K562 (cell line): Measurements from ENCODE around the gene PRM3. TPM values are rescaled to one million over a fixed set of nuclear protein-coding genes. Genes with fewer than 3 reads are reported as not detected.
A peak's percentile ranks its signal among the peaks of the same experiment; 100 is the strongest.

ENCODE experiments used
- ATAC-seq: fragments of 200-7000 bp; cut with Tn5 transposase; 3 replicates; pipeline ENCODE4 v1.9.1; 2020; ENCODE audit warnings: moderate library complexity
- BruUV-seq: library from RNA; stranded (reverse); fragments of 400-500 nt; replicated peaks from 2 replicates; lab custom pipeline; 2021; lab: Mats Ljungman, UMichigan
- CTCF ChIA-PET: fragments of 300-600 bp; formaldehyde crosslinking; extraction: SDS; loops from one replicate; lab custom pipeline; 2021; ENCODE audit warnings: low intra/inter-chr PET ratio; lab: Yijun Ruan, JAX
- POLR2A ChIA-PET: fragments of 300-600, 350-650 bp; sonication (Branson Sonifier 250); formaldehyde crosslinking; extraction: SDS; loops from one replicate; lab custom pipeline; 2021; ENCODE audit warnings: antibody characterized with exemption, inconsistent platforms; lab: Yijun Ruan, JAX
- DNase-seq, 4 experiments: peaks; one replicate each; pipeline versions ENCODE4 v3.0.0 to v3.0.0-alpha.2; 2011 to 2018; ENCODE audit warnings: low spot score in 3 of 4, mixed read lengths in 3 of 4; ENCODE audit errors: extremely low read depth in 1 of 4
- FAIRE-seq: peaks from 2 replicates; lab custom pipeline; 2011; peaks lifted over from hg19 to GRCh38; lab: Jason Lieb, UNC
- H2AFZ ChIP-seq: 2 replicates; pipeline ENCODE4 v1.6.0; 2011; ENCODE audit warnings: low read depth, low read length, control low read depth, inconsistent platforms
- H3K27ac ChIP-seq: fragments of 200-600 bp; 3 replicates; pipeline ENCODE4 v1.8.0; 2011; ENCODE audit warnings: low read depth, mild to moderate bottlenecking, control low read depth, inconsistent platforms, low read length, moderate library complexity, mixed read lengths; ENCODE audit errors: extremely low read depth
- H3K27me3 ChIP-seq, 2 experiments: fragments of 300-600 bp in 1 of 2; 2 replicates in 1 of 2; 3 replicates in 1 of 2; pipeline versions ENCODE4 v1.6.0 to v1.8.0; 2011; ENCODE audit warnings: inconsistent platforms in 2 of 2, low read length in 2 of 2, mild to moderate bottlenecking in 1 of 2, mixed read lengths in 1 of 2, moderate library complexity in 1 of 2; ENCODE audit not compliant: control insufficient read depth in 2 of 2, insufficient read depth in 2 of 2
- H3K36me3 ChIP-seq: fragments of 300-600 bp; 3 replicates; pipeline ENCODE4 v1.8.0; 2011; ENCODE audit warnings: mild to moderate bottlenecking, low read length, inconsistent platforms; ENCODE audit not compliant: control insufficient read depth, insufficient read depth
- H3K4me1 ChIP-seq, 2 experiments: fragments of 200-600 bp in 1 of 2; replicated peaks in 1 of 2; 2 replicates in 1 of 2; 3 replicates in 1 of 2; pipeline versions ENCODE4 v1.5.1 to v1.8.0; 2011; ENCODE audit warnings: inconsistent platforms in 2 of 2, low read length in 2 of 2, mild to moderate bottlenecking in 1 of 2, mixed read lengths in 1 of 2, moderate library complexity in 1 of 2; ENCODE audit not compliant: control insufficient read depth in 2 of 2, insufficient read depth in 2 of 2
- H3K4me2 ChIP-seq: 2 replicates; pipeline ENCODE4 v1.6.1; 2011; ENCODE audit warnings: low read length, control low read depth, inconsistent platforms, mixed read lengths; ENCODE audit not compliant: insufficient read depth
- H3K4me3 ChIP-seq: fragments of 200-600 bp; sonication (generic), shearing (Covaris generic); 2 replicates; pipeline ENCODE4 v1.5.1; 2016; ENCODE audit warnings: control low read depth, inconsistent platforms
- H3K79me2 ChIP-seq: fragments of 200-600 bp; 3 replicates; pipeline ENCODE4 v1.8.0; 2011; ENCODE audit warnings: low read length, inconsistent platforms; ENCODE audit not compliant: control insufficient read depth, insufficient read depth
- H3K9ac ChIP-seq, 2 experiments: 2 replicates each; pipeline versions ENCODE4 v1.6.0 to v1.6.1; 2011; ENCODE audit warnings: low read depth in 2 of 2, low read length in 2 of 2, control low read depth in 1 of 2, inconsistent platforms in 1 of 2, mild to moderate bottlenecking in 1 of 2, mixed read lengths in 1 of 2; ENCODE audit not compliant: insufficient read depth in 1 of 2
- H3K9me1 ChIP-seq: one replicate; pipeline ENCODE4 v1.6.0; 2011; ENCODE audit warnings: inconsistent platforms, mild to moderate bottlenecking, low read length, moderate library complexity; ENCODE audit not compliant: control insufficient read depth, insufficient read depth
- H3K9me3 ChIP-seq: replicated peaks from 2 replicates; pipeline ENCODE4 v1.5.1; 2011; ENCODE audit warnings: low read depth, low read length, inconsistent platforms; ENCODE audit not compliant: control insufficient read depth, insufficient read depth
- H4K20me1 ChIP-seq: replicated peaks from 2 replicates; pipeline ENCODE4 v1.6.1; 2011; ENCODE audit warnings: low read length, inconsistent platforms, mixed read lengths; ENCODE audit not compliant: control insufficient read depth, insufficient read depth
- BHLHE40 ChIP-seq: IDR thresholded peaks from 2 replicates; pipeline ENCODE4 v1.6.1; 2011; ENCODE audit warnings: low read length, improper control_type of control experiment
- CXXC5 ChIP-seq: fragments of 250-450 bp; sonication (Bioruptor Pico); IDR thresholded peaks from 2 replicates; pipeline ENCODE4 v1.8.0; 2022; ENCODE audit warnings: inconsistent platforms, mild to moderate bottlenecking, moderate library complexity
- ELF2 ChIP-seq: fragments of 250-450 bp; sonication (Bioruptor Pico); IDR thresholded peaks from 2 replicates; pipeline ENCODE4 v1.5.0; 2021; ENCODE audit warnings: mild to moderate bottlenecking
- MAZ ChIP-seq, 2 experiments: fragments of 450-650 bp in 1 of 2; sonication (generic) in 1 of 2; formaldehyde crosslinking; IDR thresholded peaks in 1 of 2; conservative IDR thresholded peaks in 1 of 2; 2 replicates each; pipeline versions ENCODE4 v1.4.0 to v1.5.0; 2020; ENCODE audit warnings: mild to moderate bottlenecking in 1 of 2, missing genetic modification reagents in 1 of 2
- MYC ChIP-seq, 2 experiments: fragments of 250-450 bp in 1 of 2; sonication (Bioruptor Pico) in 1 of 2; IDR thresholded peaks; 2 replicates each; pipeline versions ENCODE4 v1.5.1 to v1.6.1; 2012 to 2021; ENCODE audit warnings: low read depth in 2 of 2, borderline replicate concordance in 1 of 2, improper control_type of control experiment in 1 of 2, low read length in 1 of 2, mild to moderate bottlenecking in 1 of 2, moderate library complexity in 1 of 2
- NR2C2 ChIP-seq, 2 experiments: fragments of 200-800 bp in 1 of 2; sonication (Bioruptor generic) in 1 of 2; sonication (generic) in 1 of 2; formaldehyde crosslinking in 1 of 2; IDR thresholded peaks; 2 replicates each; pipeline versions ENCODE4 v1.6.1 to v1.8.0; 2016 to 2022; ENCODE audit warnings: mild to moderate bottlenecking in 1 of 2, missing compliant biosample characterization in 1 of 2, missing genetic modification characterization in 1 of 2, missing genetic modification reagents in 1 of 2
- USF2 ChIP-seq: sonication (generic); formaldehyde crosslinking; IDR thresholded peaks from 2 replicates; pipeline ENCODE4 v1.5.0; 2020; ENCODE audit warnings: missing genetic modification reagents
- ZBTB1 ChIP-seq: sonication (generic); formaldehyde crosslinking; IDR thresholded peaks from 2 replicates; pipeline ENCODE4 v1.8.1; 2023; ENCODE audit warnings: missing genetic modification reagents, low read depth, mild to moderate bottlenecking, borderline replicate concordance
- ZNF12 ChIP-seq: sonication (generic); formaldehyde crosslinking; IDR thresholded peaks from 2 replicates; pipeline ENCODE4 v1.4.0; 2020; ENCODE audit warnings: mild to moderate bottlenecking, missing genetic modification reagents
- ZNF217 ChIP-seq: sonication (generic); formaldehyde crosslinking; IDR thresholded peaks from 2 replicates; pipeline ENCODE4 v1.8.0; 2022; ENCODE audit warnings: mild to moderate bottlenecking, missing genetic modification reagents
- ZNF311 ChIP-seq: fragments of 250-450 bp; sonication (Bioruptor Pico); IDR thresholded peaks from 2 replicates; pipeline ENCODE4 v1.4.0; 2020; ENCODE audit warnings: mild to moderate bottlenecking, moderate library complexity
- ZNF395 ChIP-seq: fragments of 200-800 bp; sonication (Bioruptor generic); IDR thresholded peaks from 2 replicates; pipeline ENCODE4 v1.6.1; 2017; ENCODE audit warnings: missing genetic modification characterization, missing compliant biosample characterization
- WGBS: fragments of 100-300 bp; shearing (Covaris generic); methylation state at CpG from one replicate; pipeline ENCODE4 v1.1.6; 2016; ENCODE audit warnings: low coverage, mixed read lengths; ENCODE audit not compliant: insufficient coverage; ENCODE audit errors: missing lambda C conversion rate; 5-methylcytosine and 5-hydroxymethylcytosine counted together
- in situ Hi-C: fragments of 300-500 bp; cut with MboI; formaldehyde crosslinking; loops from 4 replicates; pipeline ENCODE4 v1.15.0; 2018; ENCODE audit warnings: inconsistent platforms, mixed read lengths
- intact Hi-C: fragments of 100-400 bp; cut with micrococcal nuclease; formaldehyde crosslinking; loops from 2 replicates; pipeline ENCODE4 v1.14.2; 2022
- polyA plus RNA-seq, 8 experiments: library from polyadenylated mRNA; depleted of rRNA in 4 of 8; stranded (reverse) in 5 of 8; unstranded in 3 of 8; fragments of >200 nt; fragmentation: Nextera tagmentation in 2 of 8; fragmentation: Illumina TruSeq in 1 of 8; extraction: Ambion mirVana in 2 of 8; extraction: Trizol in 1 of 8; gene quantifications; 2 replicates each; pipeline versions ENCODE4 v1.2.1 to v1.2.3, GENCODE V29; 2011 to 2014; ENCODE audit warnings: inconsistent platforms in 1 of 8, missing spikeins in 1 of 8
- total RNA-seq, 7 experiments: library from RNA; depleted of rRNA in 6 of 7; stranded (reverse); fragments of >200 nt in 6 of 7; fragmentation: Illumina TruSeq in 2 of 7; extraction: Trizol in 2 of 7; gene quantifications; 2 replicates each; pipeline versions ENCODE4 v1.2.1 to v1.2.3, GENCODE V29; 2011 to 2021; ENCODE audit warnings: low replicate concordance in 1 of 7
- TF ChIP-seq, protein P1 (sequence below): fragments of 450-650 bp; IDR thresholded peaks from 2 replicates; pipeline ENCODE4 v1.6.1; 2017; ENCODE audit warnings: antibody characterized with exemption, mild to moderate bottlenecking

Gene PRM3
- total and polyA plus RNA-seq, 9 of the 15 experiments (the other 6 are each of a cell fraction or from before 2014, with no cell fraction given), result not detected

DNA sequence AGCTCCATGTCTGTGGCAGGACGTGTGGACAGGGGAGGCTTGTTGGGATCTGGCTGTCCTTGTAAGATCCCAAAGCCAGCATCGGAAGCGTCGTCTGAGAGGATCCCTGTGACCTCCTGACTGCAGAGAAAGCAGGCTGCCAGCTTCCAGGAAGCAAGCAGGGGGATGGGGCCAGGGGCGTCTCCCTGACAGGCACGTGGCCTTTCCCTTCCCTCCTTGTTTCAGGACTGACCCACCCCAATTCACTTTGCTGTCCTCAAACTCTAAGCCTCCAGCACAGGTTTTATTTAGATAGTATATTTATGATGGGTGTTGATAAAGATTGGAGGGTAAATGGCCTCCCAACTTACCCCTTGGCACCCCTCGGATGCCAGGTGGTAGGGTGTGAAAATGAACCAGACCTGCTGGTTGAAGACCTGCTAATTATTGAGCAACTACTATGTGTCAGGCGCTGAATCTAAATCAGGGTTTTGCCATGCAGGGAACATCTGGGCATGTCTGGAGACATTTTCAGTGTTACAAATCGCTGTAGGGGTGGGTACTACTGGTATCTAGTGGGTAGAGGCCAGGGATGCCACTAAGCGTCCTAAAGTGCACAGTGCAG is 42.0 kb downstream of the PRM3 start:
- peak overlapping the region; percentile 98 for H2AFZ ChIP-seq
- H3K27me3 ChIP-seq, result no peaks in the 10 kb centered on the region
- peak overlapping the region; percentile 68 for H3K27ac ChIP-seq
- WGBS, result 54% methylated on average over 8 of the region's 10 CpGs
- ChIA-PET POLR2A (interaction anchor here (0.6 kb wide), 1 partner anchor 13 kb away, joined by 3 read pairs; no protein-coding TSS in a partner anchor), CTCF (interaction anchor here (0.6 kb wide), 1 partner anchor 39 kb away, joined by 3 read pairs; no protein-coding TSS in a partner anchor)
- peaks cover 37 to 46% of the 10 kb centered on the region in 2 experiments for H3K4me1 ChIP-seq
- no peaks in the 10 kb centered on the region for H4K20me1 ChIP-seq
- in situ Hi-C loops, result no loop called here
- no peak for ATAC-seq
- peak; percentile 52 to 67 (median 64) for DNase-seq
- no TSS peak for BruUV-seq
- H3K4me2 ChIP-seq, result peak overlapping the region; percentile 19
- no peaks in the 10 kb centered on the region for H3K9me3 ChIP-seq
- H3K9ac ChIP-seq, result peak overlapping the region; percentile 44 to 90; a peak in 3 of 4 replicates
- no peak for FAIRE-seq
- H3K79me2 ChIP-seq, result no peaks in the 10 kb centered on the region
- no peaks in the 10 kb centered on the region for H3K9me1 ChIP-seq
- no peaks in the 10 kb centered on the region for H3K36me3 ChIP-seq
- no peak overlapping the region for H3K4me3 ChIP-seq
- intact Hi-C loops, result no loop called here
- peak; percentile 50; the same call in 1 of the 2 replicates for TF ChIP-seq ZNF12 (CRISPR knock-in tag)
- TF ChIP-seq, protein P1, sequence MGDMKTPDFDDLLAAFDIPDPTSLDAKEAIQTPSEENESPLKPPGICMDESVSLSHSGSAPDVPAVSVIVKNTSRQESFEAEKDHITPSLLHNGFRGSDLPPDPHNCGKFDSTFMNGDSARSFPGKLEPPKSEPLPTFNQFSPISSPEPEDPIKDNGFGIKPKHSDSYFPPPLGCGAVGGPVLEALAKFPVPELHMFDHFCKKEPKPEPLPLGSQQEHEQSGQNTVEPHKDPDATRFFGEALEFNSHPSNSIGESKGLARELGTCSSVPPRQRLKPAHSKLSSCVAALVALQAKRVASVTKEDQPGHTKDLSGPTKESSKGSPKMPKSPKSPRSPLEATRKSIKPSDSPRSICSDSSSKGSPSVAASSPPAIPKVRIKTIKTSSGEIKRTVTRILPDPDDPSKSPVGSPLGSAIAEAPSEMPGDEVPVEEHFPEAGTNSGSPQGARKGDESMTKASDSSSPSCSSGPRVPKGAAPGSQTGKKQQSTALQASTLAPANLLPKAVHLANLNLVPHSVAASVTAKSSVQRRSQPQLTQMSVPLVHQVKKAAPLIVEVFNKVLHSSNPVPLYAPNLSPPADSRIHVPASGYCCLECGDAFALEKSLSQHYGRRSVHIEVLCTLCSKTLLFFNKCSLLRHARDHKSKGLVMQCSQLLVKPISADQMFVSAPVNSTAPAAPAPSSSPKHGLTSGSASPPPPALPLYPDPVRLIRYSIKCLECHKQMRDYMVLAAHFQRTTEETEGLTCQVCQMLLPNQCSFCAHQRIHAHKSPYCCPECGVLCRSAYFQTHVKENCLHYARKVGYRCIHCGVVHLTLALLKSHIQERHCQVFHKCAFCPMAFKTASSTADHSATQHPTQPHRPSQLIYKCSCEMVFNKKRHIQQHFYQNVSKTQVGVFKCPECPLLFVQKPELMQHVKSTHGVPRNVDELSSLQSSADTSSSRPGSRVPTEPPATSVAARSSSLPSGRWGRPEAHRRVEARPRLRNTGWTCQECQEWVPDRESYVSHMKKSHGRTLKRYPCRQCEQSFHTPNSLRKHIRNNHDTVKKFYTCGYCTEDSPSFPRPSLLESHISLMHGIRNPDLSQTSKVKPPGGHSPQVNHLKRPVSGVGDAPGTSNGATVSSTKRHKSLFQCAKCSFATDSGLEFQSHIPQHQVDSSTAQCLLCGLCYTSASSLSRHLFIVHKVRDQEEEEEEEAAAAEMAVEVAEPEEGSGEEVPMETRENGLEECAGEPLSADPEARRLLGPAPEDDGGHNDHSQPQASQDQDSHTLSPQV, result peak; percentile 92
- TF ChIP-seq ZNF395 (CRISPR knock-in tag), result peak; percentile 74; the same call in 1 of the 2 replicates
- peak; percentile 63 for TF ChIP-seq ZNF311
- TF ChIP-seq CXXC5 (CRISPR knock-in tag), result peak; percentile 70
- peak; percentile 52; the same call in 1 of the 2 replicates for TF ChIP-seq MYC (IDR thresholded peaks at IDR 0.05; ENCODE audit: low read depth, low read length)
- TF ChIP-seq MYC (CRISPR knock-in tag; IDR thresholded peaks at IDR 0.05; ENCODE audit: borderline replicate concordance, low read depth), result no peak
- 0 out of 2 replicates have a peak, but pooled peaks have one; percentile 38 for TF ChIP-seq BHLHE40
- TF ChIP-seq USF2, result peak; percentile 63
- TF ChIP-seq ELF2 (CRISPR knock-in tag), result 0 out of 2 replicates have a peak, but pooled peaks have one; percentile 25
- TF ChIP-seq MAZ (CRISPR knock-in tag; conservative IDR thresholded peaks at IDR 0.05 in 1 of 2, IDR thresholded peaks at IDR 0.05 in 1 of 2), result 0 out of 4 replicates have a peak, but pooled peaks of 1 of the 2 experiments have one; percentile 42
- no peak for TF ChIP-seq ZBTB1 (CRISPR knock-in tag)
- no peak for TF ChIP-seq NR2C2 (CRISPR knock-in tag; IDR thresholded peaks at IDR 0.05)
- TF ChIP-seq NR2C2 (tag; IDR thresholded peaks at IDR 0.05), result 0 out of 2 replicates have a peak, but pooled peaks have one; percentile 17
- no peak for TF ChIP-seq ZNF217
